K562 (cell line): ENCODE data around the gene BLOC1S4. TPM values are rescaled to one million over a fixed set of nuclear protein-coding genes. Genes with fewer than 3 reads are reported as not detected.

Source experiments
- ATF7 ChIP-seq: fragments of 450-650 bp; IDR thresholded peaks from 2 replicates; pipeline ENCODE4 v1.7.1; 2014; ENCODE audit warnings: mild to moderate bottlenecking, moderate library complexity
- CREBBP ChIP-seq: IDR thresholded peaks from one replicate; pipeline ENCODE4 v1.6.1; 2012; ENCODE audit warnings: low read depth, mild to moderate bottlenecking, control low read depth, inconsistent platforms, low read length
- ELF1 ChIP-seq: fragments of 200-800 bp; sonication (Bioruptor generic); IDR thresholded peaks from 2 replicates; pipeline ENCODE4 v1.6.1; 2016; ENCODE audit warnings: missing genetic modification characterization, missing compliant biosample characterization
- GATAD2B ChIP-seq: fragments of 450-650 bp; IDR thresholded peaks from 2 replicates; pipeline ENCODE4 v1.6.1; 2017; ENCODE audit warnings: mild to moderate bottlenecking, borderline replicate concordance
- HNRNPLL ChIP-seq: fragments of 200-400 bp; formaldehyde crosslinking; IDR thresholded peaks from 2 replicates; pipeline ENCODE4 v1.6.1; 2017; ENCODE audit warnings: low read length, low read depth, mild to moderate bottlenecking; ENCODE audit not compliant: poor library complexity, severe bottlenecking
- JUN ChIP-seq, 2 experiments: sonication (generic) in 1 of 2; formaldehyde crosslinking in 1 of 2; IDR thresholded peaks; 2 replicates each; pipeline versions ENCODE4 v1.6.1 to v1.8.0; 2012 to 2022; ENCODE audit warnings: borderline replicate concordance in 2 of 2, mild to moderate bottlenecking in 2 of 2, improper control_type of control experiment in 1 of 2, low read depth in 1 of 2, low read length in 1 of 2, missing genetic modification reagents in 1 of 2
- MIER1 ChIP-seq: fragments of 450-650 bp; IDR thresholded peaks from 2 replicates; pipeline ENCODE4 v1.6.1; 2016; ENCODE audit warnings: antibody characterized with exemption, mild to moderate bottlenecking, low read depth
- NCOA4 ChIP-seq: fragments of 450-650 bp; IDR thresholded peaks from 2 replicates; pipeline ENCODE4 v1.6.1; 2018; ENCODE audit warnings: mild to moderate bottlenecking; ENCODE audit not compliant: partially characterized antibody
- SIRT6 ChIP-seq: IDR thresholded peaks from one replicate; pipeline ENCODE4 v1.6.1; 2012; ENCODE audit warnings: low read depth, mild to moderate bottlenecking, control low read depth, inconsistent platforms, low read length, moderate library complexity
- TEAD2 ChIP-seq: fragments of 450-650 bp; IDR thresholded peaks from 2 replicates; pipeline ENCODE4 v1.6.1; 2016; ENCODE audit warnings: missing genetic modification characterization, control low read depth, missing compliant biosample characterization
- ZNF79 ChIP-seq: fragments of 250-450 bp; sonication (Bioruptor Pico); IDR thresholded peaks from 2 replicates; pipeline ENCODE4 v1.4.0; 2020; ENCODE audit warnings: low read depth, mild to moderate bottlenecking, moderate library complexity
- polyA plus RNA-seq, 8 experiments: library from polyadenylated mRNA; depleted of rRNA in 4 of 8; stranded (reverse) in 5 of 8; unstranded in 3 of 8; fragments of >200 nt; fragmentation: Nextera tagmentation in 2 of 8; fragmentation: Illumina TruSeq in 1 of 8; extraction: Ambion mirVana in 2 of 8; extraction: Trizol in 1 of 8; gene quantifications; 2 replicates each; pipeline versions ENCODE4 v1.2.1 to v1.2.3, GENCODE V29; 2011 to 2014; ENCODE audit warnings: inconsistent platforms in 1 of 8, missing spikeins in 1 of 8
- total RNA-seq, 7 experiments: library from RNA; depleted of rRNA in 6 of 7; stranded (reverse); fragments of >200 nt in 6 of 7; fragmentation: Illumina TruSeq in 2 of 7; extraction: Trizol in 2 of 7; gene quantifications; 2 replicates each; pipeline versions ENCODE4 v1.2.1 to v1.2.3, GENCODE V29; 2011 to 2021; ENCODE audit warnings: low replicate concordance in 1 of 7
- TF ChIP-seq, protein P1 (sequence below): sonication (generic); IDR thresholded peaks from 2 replicates; pipeline ENCODE4 v1.6.1; 2016
- TF ChIP-seq, protein P2 (sequence below): fragments of 250-450 bp; sonication (Bioruptor Pico); IDR thresholded peaks from 2 replicates; pipeline ENCODE4 v1.4.0; 2020; ENCODE audit warnings: mild to moderate bottlenecking, moderate library complexity
- TF ChIP-seq, protein P3 (sequence below): IDR thresholded peaks from 2 replicates; pipeline ENCODE4 v1.6.1; 2011; ENCODE audit warnings: borderline replicate concordance, low read depth, mild to moderate bottlenecking, moderate library complexity, low read length; ENCODE audit not compliant: insufficient read depth, poor library complexity, severe bottlenecking
- TF ChIP-seq, protein P4 (sequence below): fragments of 250-450 bp; sonication (Bioruptor Pico); IDR thresholded peaks from 2 replicates; pipeline ENCODE4 v1.5.0; 2021; ENCODE audit warnings: mild to moderate bottlenecking, moderate library complexity
- TF ChIP-seq, protein P5 (sequence below): IDR thresholded peaks from 2 replicates; pipeline ENCODE4 v1.6.1; 2014; ENCODE audit warnings: antibody characterized with exemption

The BLOC1S4 gene
- total and polyA plus RNA-seq, 9 of the 15 experiments (the other 6 are each of a cell fraction or from before 2014, with no cell fraction given), result 3.1 to 31.6 (median 11.2) TPM

DNA sequence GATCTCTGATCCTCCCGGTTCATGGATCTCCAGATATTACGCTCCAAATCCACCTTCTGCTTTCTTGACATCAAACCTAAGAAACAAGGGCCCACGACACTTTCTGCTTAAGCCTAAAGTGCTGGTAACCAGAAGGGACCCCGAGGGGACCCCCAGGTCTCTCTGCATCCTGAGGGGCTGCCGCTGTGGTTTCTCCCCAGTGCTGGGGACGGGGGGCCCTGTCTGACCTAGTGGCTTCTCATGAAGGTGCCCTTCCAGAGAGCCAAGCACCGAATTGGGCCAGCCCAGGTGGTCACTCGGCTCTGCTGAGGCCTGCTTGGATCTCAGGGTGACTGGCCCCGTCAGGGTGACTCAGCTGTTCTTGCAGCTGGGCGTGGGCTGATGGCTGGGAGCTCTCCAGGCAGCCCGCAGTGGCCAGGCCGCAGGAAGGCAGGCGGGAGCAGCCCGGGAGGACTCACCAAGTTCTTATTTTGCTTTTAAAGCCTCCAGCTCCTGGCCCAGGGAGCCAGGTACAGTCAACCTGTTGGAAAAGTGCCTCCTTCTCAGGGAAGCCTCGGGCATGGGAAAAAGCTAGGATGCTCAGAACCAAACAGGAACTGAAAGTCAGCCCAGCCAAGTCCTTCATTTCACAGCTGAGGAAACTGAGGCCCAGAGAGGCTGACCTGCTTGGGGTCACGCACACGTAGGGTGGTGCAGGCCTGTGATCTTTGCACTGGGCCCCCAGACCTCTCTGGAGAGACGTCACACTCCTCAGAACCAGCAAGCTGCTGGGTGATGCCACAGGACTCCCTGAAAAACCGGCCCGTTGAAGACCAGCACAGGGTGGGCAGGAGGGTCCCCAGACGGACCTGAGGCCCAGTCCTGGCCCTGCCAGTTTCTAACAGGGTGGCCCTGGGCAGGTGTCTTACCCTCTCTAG, 16.7 kb downstream of the BLOC1S4 start (continued):
- no peak for TF ChIP-seq ELF1 (tag)
- TF ChIP-seq CREBBP, result no peak
- TF ChIP-seq, protein P1, sequence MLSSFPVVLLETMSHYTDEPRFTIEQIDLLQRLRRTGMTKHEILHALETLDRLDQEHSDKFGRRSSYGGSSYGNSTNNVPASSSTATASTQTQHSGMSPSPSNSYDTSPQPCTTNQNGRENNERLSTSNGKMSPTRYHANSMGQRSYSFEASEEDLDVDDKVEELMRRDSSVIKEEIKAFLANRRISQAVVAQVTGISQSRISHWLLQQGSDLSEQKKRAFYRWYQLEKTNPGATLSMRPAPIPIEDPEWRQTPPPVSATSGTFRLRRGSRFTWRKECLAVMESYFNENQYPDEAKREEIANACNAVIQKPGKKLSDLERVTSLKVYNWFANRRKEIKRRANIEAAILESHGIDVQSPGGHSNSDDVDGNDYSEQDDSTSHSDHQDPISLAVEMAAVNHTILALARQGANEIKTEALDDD, result no peak
- TF ChIP-seq TEAD2 (tag), result peak; percentile 44; the same call in 1 of the 2 replicates
- no peak for TF ChIP-seq ZNF79 (CRISPR knock-in tag)
- TF ChIP-seq GATAD2B, result no peak
- TF ChIP-seq NCOA4, result no peak
- TF ChIP-seq, protein P2, sequence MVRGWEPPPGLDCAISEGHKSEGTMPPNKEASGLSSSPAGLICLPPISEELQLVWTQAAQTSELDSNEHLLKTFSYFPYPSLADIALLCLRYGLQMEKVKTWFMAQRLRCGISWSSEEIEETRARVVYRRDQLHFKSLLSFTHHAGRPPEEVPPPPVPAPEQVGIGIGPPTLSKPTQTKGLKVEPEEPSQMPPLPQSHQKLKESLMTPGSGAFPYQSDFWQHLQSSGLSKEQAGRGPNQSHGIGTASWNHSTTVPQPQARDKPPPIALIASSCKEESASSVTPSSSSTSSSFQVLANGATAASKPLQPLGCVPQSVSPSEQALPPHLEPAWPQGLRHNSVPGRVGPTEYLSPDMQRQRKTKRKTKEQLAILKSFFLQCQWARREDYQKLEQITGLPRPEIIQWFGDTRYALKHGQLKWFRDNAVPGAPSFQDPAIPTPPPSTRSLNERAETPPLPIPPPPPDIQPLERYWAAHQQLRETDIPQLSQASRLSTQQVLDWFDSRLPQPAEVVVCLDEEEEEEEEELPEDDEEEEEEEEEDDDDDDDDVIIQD, result no peak; the same call in 1 of the 2 replicates
- TF ChIP-seq JUN (IDR thresholded peaks at IDR 0.05; ENCODE audit: borderline replicate concordance, low read depth, low read length), result 0 out of 2 replicates have a peak, but pooled peaks have one; percentile 70
- TF ChIP-seq JUN (CRISPR knock-in tag; IDR thresholded peaks at IDR 0.05; ENCODE audit: borderline replicate concordance), result peak; percentile 74; the same call in 1 of the 2 replicates
- TF ChIP-seq, protein P3, sequence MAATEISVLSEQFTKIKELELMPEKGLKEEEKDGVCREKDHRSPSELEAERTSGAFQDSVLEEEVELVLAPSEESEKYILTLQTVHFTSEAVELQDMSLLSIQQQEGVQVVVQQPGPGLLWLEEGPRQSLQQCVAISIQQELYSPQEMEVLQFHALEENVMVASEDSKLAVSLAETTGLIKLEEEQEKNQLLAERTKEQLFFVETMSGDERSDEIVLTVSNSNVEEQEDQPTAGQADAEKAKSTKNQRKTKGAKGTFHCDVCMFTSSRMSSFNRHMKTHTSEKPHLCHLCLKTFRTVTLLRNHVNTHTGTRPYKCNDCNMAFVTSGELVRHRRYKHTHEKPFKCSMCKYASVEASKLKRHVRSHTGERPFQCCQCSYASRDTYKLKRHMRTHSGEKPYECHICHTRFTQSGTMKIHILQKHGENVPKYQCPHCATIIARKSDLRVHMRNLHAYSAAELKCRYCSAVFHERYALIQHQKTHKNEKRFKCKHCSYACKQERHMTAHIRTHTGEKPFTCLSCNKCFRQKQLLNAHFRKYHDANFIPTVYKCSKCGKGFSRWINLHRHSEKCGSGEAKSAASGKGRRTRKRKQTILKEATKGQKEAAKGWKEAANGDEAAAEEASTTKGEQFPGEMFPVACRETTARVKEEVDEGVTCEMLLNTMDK, result no peak
- peak; percentile 68 for TF ChIP-seq ATF7
- TF ChIP-seq HNRNPLL, result no peak
- TF ChIP-seq MIER1, result no peak
- TF ChIP-seq, protein P4, sequence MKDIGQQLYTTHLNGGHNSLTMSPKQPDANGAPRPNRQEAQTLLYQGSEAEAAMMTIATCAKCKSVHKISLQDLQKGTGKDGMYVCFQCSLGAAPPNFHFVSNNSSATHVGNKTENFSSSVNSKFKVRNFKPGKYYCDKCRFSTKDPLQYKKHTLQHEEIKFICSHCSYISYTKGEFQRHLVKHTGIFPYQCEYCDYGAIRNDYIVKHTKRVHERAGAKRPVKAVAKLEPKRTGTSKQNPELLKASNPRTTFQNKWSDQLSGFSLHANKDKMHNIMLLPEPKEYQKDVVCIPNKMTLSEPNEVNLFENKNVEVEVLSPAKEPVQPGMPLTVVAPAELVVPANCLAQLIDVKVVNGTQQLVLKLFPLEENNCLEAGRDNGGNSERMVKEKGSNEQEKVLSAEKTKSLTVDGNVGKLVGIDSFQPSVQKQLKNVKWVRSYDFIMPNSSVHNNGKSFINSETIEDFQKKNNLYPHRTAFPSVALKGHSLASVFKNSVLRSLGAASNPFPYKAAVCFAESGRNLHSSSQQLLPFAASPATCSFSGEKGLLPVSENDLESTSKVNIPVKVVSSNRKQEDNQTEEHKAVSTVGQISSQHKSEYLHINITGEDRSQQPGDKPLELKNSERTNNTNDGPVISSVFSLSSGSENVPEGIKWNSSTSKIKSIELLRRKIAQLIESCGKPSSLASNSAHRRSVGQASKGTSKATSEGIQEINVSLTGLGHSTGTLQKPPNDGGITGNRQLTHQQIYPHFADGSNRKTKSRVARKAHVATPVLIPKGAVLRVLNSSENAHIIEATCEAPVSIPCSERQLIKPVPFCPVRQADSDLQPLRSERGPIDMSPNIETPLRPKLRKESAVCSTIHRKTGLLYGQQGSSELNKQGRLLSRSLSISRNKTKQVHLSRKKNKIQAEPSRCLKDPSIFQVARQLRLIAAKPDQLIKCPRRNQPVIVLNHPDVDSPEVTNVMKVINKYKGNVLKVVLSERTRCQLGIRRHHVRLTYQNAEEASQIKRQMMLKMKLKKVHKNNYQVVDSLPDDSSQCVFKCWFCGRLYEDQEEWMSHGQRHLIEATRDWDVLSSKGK (CRISPR knock-in tag), result no peak
- TF ChIP-seq SIRT6, result no peak
- TF ChIP-seq, protein P5, sequence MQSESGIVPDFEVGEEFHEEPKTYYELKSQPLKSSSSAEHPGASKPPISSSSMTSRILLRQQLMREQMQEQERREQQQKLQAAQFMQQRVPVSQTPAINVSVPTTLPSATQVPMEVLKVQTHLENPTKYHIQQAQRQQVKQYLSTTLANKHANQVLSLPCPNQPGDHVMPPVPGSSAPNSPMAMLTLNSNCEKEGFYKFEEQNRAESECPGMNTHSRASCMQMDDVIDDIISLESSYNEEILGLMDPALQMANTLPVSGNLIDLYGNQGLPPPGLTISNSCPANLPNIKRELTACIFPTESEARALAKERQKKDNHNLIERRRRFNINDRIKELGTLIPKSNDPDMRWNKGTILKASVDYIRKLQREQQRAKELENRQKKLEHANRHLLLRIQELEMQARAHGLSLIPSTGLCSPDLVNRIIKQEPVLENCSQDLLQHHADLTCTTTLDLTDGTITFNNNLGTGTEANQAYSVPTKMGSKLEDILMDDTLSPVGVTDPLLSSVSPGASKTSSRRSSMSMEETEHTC, result no peak
